Ramos (cell line): ENCODE measurements around the gene CLIC3.

Source experiments
- in situ Hi-C: fragments of 300-500 bp; cut with MboI; formaldehyde crosslinking; loops from one replicate; pipeline ENCODE4 v1.14.3; 2022; ENCODE audit warnings: low sequenced_read_pairs; ENCODE audit not compliant: unreplicated experiment

Gene CLIC3

GRCh38 chr9:136972335-136972734 lies 24.0 kb downstream of the CLIC3 start:
- in situ Hi-C loops, result no loop called here

GRCh38 chr9:136971746-136972145 lies 24.6 kb downstream of the CLIC3 start:
- in situ Hi-C loops, result no loop called here

GRCh38 chr9:136970361-136970760 lies 26.0 kb downstream of the CLIC3 start:
- in situ Hi-C loops, result no loop called here

GRCh38 chr9:136969774-136970173 lies 26.6 kb downstream of the CLIC3 start:
- in situ Hi-C loops, result no loop called here

GRCh38 chr9:136969150-136969549 lies 27.2 kb downstream of the CLIC3 start:
- in situ Hi-C loops, result no loop called here

GRCh38 chr9:136968333-136969127 lies 27.8 kb downstream of the CLIC3 start:
- in situ Hi-C loops, result no loop called here

GRCh38 chr9:136965771-136966484 lies 30.4 kb downstream of the CLIC3 start:
- in situ Hi-C loops, result no loop called here

GRCh38 chr9:136964833-136965422 lies 31.4 kb downstream of the CLIC3 start:
- in situ Hi-C loops, result no loop called here

GRCh38 chr9:136964171-136964689 lies 32.1 kb downstream of the CLIC3 start:
- in situ Hi-C loops, result no loop called here

GRCh38 chr9:136963751-136964150 lies 32.6 kb downstream of the CLIC3 start:
- in situ Hi-C loops, result no loop called here

GRCh38 chr9:136963341-136963740 lies 33.0 kb downstream of the CLIC3 start:
- in situ Hi-C loops, result no loop called here

GRCh38 chr9:136962701-136963248 lies 33.6 kb downstream of the CLIC3 start:
- in situ Hi-C loops, result no loop called here

GRCh38 chr9:136962163-136962562 lies 34.2 kb downstream of the CLIC3 start:
- in situ Hi-C loops, result no loop called here

GRCh38 chr9:136961279-136962065 lies 34.9 kb downstream of the CLIC3 start:
- in situ Hi-C loops, result no loop called here

- in situ Hi-C loops, result no loop called here
Measured at GRCh38 chr9:136960938-136961275, 35.5 kb downstream of the CLIC3 start.

GRCh38 chr9:136960212-136960937 lies 36.0 kb downstream of the CLIC3 start:
- in situ Hi-C loops, result no loop called here

- in situ Hi-C loops, result no loop called here
Measured at GRCh38 chr9:136958898-136959850, 37.2 kb downstream of the CLIC3 start.

- in situ Hi-C loops, result no loop called here
Measured at GRCh38 chr9:136958473-136958872, 37.9 kb downstream of the CLIC3 start.
